ENCODE results near the gene FTH1.

Gene FTH1

GRCh38 chr11:61959114-61959513, 8.3 kb downstream of the FTH1 start:
- H3K36me3 ChIP-seq (ENCODE audit: control insufficient read depth, insufficient read depth, low read length) = no peaks in the 10 kb centered on the region
- TF ChIP-seq, protein P1, sequence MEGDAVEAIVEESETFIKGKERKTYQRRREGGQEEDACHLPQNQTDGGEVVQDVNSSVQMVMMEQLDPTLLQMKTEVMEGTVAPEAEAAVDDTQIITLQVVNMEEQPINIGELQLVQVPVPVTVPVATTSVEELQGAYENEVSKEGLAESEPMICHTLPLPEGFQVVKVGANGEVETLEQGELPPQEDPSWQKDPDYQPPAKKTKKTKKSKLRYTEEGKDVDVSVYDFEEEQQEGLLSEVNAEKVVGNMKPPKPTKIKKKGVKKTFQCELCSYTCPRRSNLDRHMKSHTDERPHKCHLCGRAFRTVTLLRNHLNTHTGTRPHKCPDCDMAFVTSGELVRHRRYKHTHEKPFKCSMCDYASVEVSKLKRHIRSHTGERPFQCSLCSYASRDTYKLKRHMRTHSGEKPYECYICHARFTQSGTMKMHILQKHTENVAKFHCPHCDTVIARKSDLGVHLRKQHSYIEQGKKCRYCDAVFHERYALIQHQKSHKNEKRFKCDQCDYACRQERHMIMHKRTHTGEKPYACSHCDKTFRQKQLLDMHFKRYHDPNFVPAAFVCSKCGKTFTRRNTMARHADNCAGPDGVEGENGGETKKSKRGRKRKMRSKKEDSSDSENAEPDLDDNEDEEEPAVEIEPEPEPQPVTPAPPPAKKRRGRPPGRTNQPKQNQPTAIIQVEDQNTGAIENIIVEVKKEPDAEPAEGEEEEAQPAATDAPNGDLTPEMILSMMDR (IDR thresholded peaks at IDR 0.05) = no peak
- no peak overlapping the region for H3K9ac ChIP-seq
- no peaks in the 10 kb centered on the region for H3K9me3 ChIP-seq (ENCODE audit: control insufficient read depth, low read length)
- H3K27ac ChIP-seq = no peak overlapping the region
- no peak overlapping the region for H2AFZ ChIP-seq
- no peak overlapping the region for H3K4me3 ChIP-seq (ENCODE audit: low read depth, low read length)
- no peaks in the 10 kb centered on the region for H3K27me3 ChIP-seq (ENCODE audit: control insufficient read depth, insufficient read depth, low read length)
- peaks cover 3% of the 10 kb centered on the region for H3K79me2 ChIP-seq
- H3K4me1 ChIP-seq = peaks cover 5% of the 10 kb centered on the region
- H3K4me2 ChIP-seq (ENCODE audit: low read length) = no peak overlapping the region

- peaks cover 3% of the 10 kb centered on the region for H3K79me2 ChIP-seq
- no peaks in the 10 kb centered on the region for H3K9me3 ChIP-seq (ENCODE audit: control insufficient read depth, low read length)
- H3K27me3 ChIP-seq (ENCODE audit: control insufficient read depth, insufficient read depth, low read length) = no peaks in the 10 kb centered on the region
- no peak overlapping the region for H2AFZ ChIP-seq
- H3K4me1 ChIP-seq = peaks cover 3% of the 10 kb centered on the region
- TF ChIP-seq, protein P1 (IDR thresholded peaks at IDR 0.05) = no peak
- no peak overlapping the region for H3K4me3 ChIP-seq (ENCODE audit: low read depth, low read length)
- no peak overlapping the region for H3K4me2 ChIP-seq (ENCODE audit: low read length)
- no peak overlapping the region for H3K9ac ChIP-seq
- H3K27ac ChIP-seq = no peak overlapping the region
- H3K36me3 ChIP-seq (ENCODE audit: control insufficient read depth, insufficient read depth, low read length) = no peaks in the 10 kb centered on the region
Measured at GRCh38 chr11:61958590-61958989, 8.8 kb downstream of the FTH1 start.

DNA sequence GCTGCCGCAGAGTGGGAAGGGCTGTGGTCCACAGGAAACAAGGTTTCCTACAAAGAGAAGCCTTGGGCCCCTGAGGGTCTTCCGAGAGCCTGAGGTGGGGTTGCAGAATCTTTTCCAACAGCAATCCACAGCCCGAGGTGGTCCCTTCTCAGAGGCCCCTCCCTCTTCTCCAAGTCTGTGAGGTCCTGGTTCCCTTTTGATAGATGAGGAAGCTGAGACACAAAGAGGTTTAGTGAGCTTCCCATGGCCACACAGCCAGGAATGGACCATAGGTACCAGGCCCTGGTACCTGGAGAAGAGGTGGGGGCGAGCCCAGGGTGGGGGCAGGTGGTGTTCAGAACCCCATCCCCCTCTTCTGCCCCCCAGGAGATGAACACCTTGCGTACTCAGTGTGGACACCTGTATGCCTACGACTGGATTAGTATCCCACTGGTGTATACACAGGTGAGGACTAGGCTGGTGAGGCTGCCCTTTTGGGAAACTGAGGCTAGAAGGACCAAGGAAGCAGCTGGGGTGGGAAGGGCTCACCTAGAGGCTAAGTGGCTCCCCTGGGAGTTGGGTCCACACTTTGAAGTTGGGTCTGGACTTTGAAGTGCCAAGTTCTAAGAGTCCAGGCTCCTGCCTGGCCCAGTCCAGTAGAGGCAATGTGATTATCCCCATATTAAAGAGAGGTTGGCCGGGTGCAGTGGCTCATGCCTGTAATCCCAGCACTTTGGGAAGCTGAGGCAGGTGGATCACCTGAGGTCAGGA, 10.2 kb downstream of the FTH1 start:
- H3K9me3 ChIP-seq (ENCODE audit: control insufficient read depth, low read length) = no peaks in the 10 kb centered on the region
- no peaks in the 10 kb centered on the region for H3K27me3 ChIP-seq (ENCODE audit: control insufficient read depth, insufficient read depth, low read length)
- no peak overlapping the region for H3K4me2 ChIP-seq (ENCODE audit: low read length)
- H3K9ac ChIP-seq = no peak overlapping the region
- H3K4me1 ChIP-seq = no peaks in the 10 kb centered on the region
- TF ChIP-seq, protein P1 (IDR thresholded peaks at IDR 0.05) = no peak
- no peak overlapping the region for H3K4me3 ChIP-seq (ENCODE audit: low read depth, low read length)
- H3K36me3 ChIP-seq (ENCODE audit: control insufficient read depth, insufficient read depth, low read length) = no peaks in the 10 kb centered on the region
- no peak overlapping the region for H2AFZ ChIP-seq
- H3K27ac ChIP-seq = no peak overlapping the region
- H3K79me2 ChIP-seq = no peaks in the 10 kb centered on the region

- Histone ChIP-seq H2AFZ (no peak overlapping the region), H3K4me2 (ENCODE audit: low read length) (no peak overlapping the region), H3K79me2 (no peaks in the 10 kb centered on the region), H3K4me3 (ENCODE audit: low read depth, low read length) (no peak overlapping the region), H3K36me3 (ENCODE audit: control insufficient read depth, insufficient read depth, low read length) (no peaks in the 10 kb centered on the region), H3K9me3 (ENCODE audit: control insufficient read depth, low read length) (no peaks in the 10 kb centered on the region), H3K27me3 (ENCODE audit: control insufficient read depth, insufficient read depth, low read length) (no peaks in the 10 kb centered on the region), H3K4me1 (no peaks in the 10 kb centered on the region), H3K27ac (no peak overlapping the region), H3K9ac (no peak overlapping the region)
- TF ChIP-seq, protein P1 (IDR thresholded peaks at IDR 0.05) = no peak
Measured at GRCh38 chr11:61956191-61957020, 11.0 kb downstream of the FTH1 start.

Measured in parathyroid adenoma (tissue), 2 donors.